Progenitor cell of endocrine pancreas (in vitro differentiated cells): ENCODE measurements around the gene SURF4. TPM values are rescaled to one million over a fixed set of nuclear protein-coding genes. Genes with fewer than 3 reads are reported as not detected.

Source experiments
- DNase-seq: peaks from one replicate; pipeline ENCODE4 v3.0.0; 2021; ENCODE audit warnings: low spot score; ENCODE audit not compliant: unreplicated experiment
- H3K27ac Mint-ChIP-seq: 2 replicates; pipeline ENCODE4 v1.8.0; 2021; ENCODE audit warnings: mild to moderate bottlenecking, moderate library complexity, mixed read lengths
- H3K27me3 Mint-ChIP-seq: 2 replicates; pipeline ENCODE4 v1.8.0; 2021; ENCODE audit warnings: mixed read lengths
- H3K36me3 Mint-ChIP-seq: 2 replicates; pipeline ENCODE4 v1.8.0; 2022; ENCODE audit warnings: mixed read lengths; ENCODE audit not compliant: insufficient read depth
- H3K4me1 Mint-ChIP-seq: 2 replicates; pipeline ENCODE4 v1.8.0; 2021; ENCODE audit warnings: low read depth, mixed read lengths
- H3K4me3 Mint-ChIP-seq: 2 replicates; pipeline ENCODE4 v1.8.0; 2021; ENCODE audit warnings: low read depth, mild to moderate bottlenecking, moderate library complexity, mixed read lengths
- H3K9me3 Mint-ChIP-seq: 2 replicates; pipeline ENCODE4 v1.8.0; 2021; ENCODE audit warnings: low read depth, mixed read lengths
- CTCF ChIP-seq: fragments of 200-600 bp; sonication (generic); IDR thresholded peaks from one replicate; pipeline ENCODE4 v1.5.0; 2021; ENCODE audit warnings: antibody characterized with exemption, mild to moderate bottlenecking; ENCODE audit not compliant: unreplicated experiment
- total RNA-seq: library from RNA; stranded (reverse); gene quantifications from 2 replicates; pipeline ENCODE4 v1.2.1, GENCODE V29; 2021

The SURF4 gene
- total RNA-seq, 1 donor from 2014 or later: 122 TPM

GRCh38 chr9:133421615-133422542 lies 46.0 kb upstream of the SURF4 start, which contains the start of gene ADAMTS13:
Gene ADAMTS13 (plus strand): TSS chr9:133422367. CDS start chr9:133422444, 77 bp downstream.
- peaks cover 2% of the 10 kb centered on the region for H3K36me3 Mint-ChIP-seq
- peak within 1 kb of the TSS; percentile 82 for H3K27ac Mint-ChIP-seq
- DNase-seq: no peak
- TF ChIP-seq CTCF: peak; percentile 29
- no peak within 1 kb of the TSS for H3K4me3 Mint-ChIP-seq
- peaks cover 25% of the 10 kb centered on the region for H3K4me1 Mint-ChIP-seq
- no peaks in the 10 kb centered on the region for H3K9me3 Mint-ChIP-seq
- no peaks in the 10 kb centered on the region for H3K27me3 Mint-ChIP-seq

GRCh38 chr9:133420392-133420827 lies 44.5 kb upstream of the SURF4 start:
- H3K4me3 Mint-ChIP-seq: no peak overlapping the region
- TF ChIP-seq CTCF: no peak
- DNase-seq: no peak
- H3K4me1 Mint-ChIP-seq: peaks cover 30% of the 10 kb centered on the region
- H3K27ac Mint-ChIP-seq: peak overlapping the region; percentile 79
- H3K27me3 Mint-ChIP-seq: no peaks in the 10 kb centered on the region
- no peaks in the 10 kb centered on the region for H3K9me3 Mint-ChIP-seq
- peaks cover 2% of the 10 kb centered on the region for H3K36me3 Mint-ChIP-seq

GRCh38 chr9:133419005-133419404 lies 43.1 kb upstream of the SURF4 start:
- TF ChIP-seq CTCF: no peak
- no peak for DNase-seq
- Mint-ChIP-seq H3K27me3 (no peaks in the 10 kb centered on the region), H3K4me3 (peak overlapping the region; percentile 92), H3K27ac (peak overlapping the region; percentile 97), H3K4me1 (peaks cover 30% of the 10 kb centered on the region), H3K9me3 (no peaks in the 10 kb centered on the region), H3K36me3 (peaks cover 6% of the 10 kb centered on the region)

GRCh38 chr9:133417541-133418461 lies 41.9 kb upstream of the SURF4 start, which contains the start of gene REXO4:
Gene REXO4 (minus strand): TSS chr9:133418010. CDS start chr9:133417844, 166 bp downstream.
- DNase-seq: peak; percentile 78
- no peak for TF ChIP-seq CTCF
- peak within 1 kb of the TSS; percentile 97 for H3K27ac Mint-ChIP-seq
- H3K4me1 Mint-ChIP-seq: peaks cover 30% of the 10 kb centered on the region
- H3K9me3 Mint-ChIP-seq: no peaks in the 10 kb centered on the region
- peaks cover 9% of the 10 kb centered on the region for H3K36me3 Mint-ChIP-seq
- no peaks in the 10 kb centered on the region for H3K27me3 Mint-ChIP-seq
- H3K4me3 Mint-ChIP-seq: peak within 1 kb of the TSS; percentile 92

GRCh38 chr9:133415170-133415569 lies 39.3 kb upstream of the SURF4 start:
- Mint-ChIP-seq H3K9me3 (no peaks in the 10 kb centered on the region), H3K36me3 (peaks cover 15% of the 10 kb centered on the region), H3K27ac (no peak overlapping the region), H3K27me3 (no peaks in the 10 kb centered on the region), H3K4me3 (no peak overlapping the region), H3K4me1 (peaks cover 21% of the 10 kb centered on the region)
- no peak for DNase-seq
- no peak for TF ChIP-seq CTCF
